Upper lobe of left lung (tissue), 6 donors: ENCODE results near the gene RAC3. TPM values are rescaled to one million over a fixed set of nuclear protein-coding genes. Genes with fewer than 3 reads are reported as not detected.

Experiments
- ATAC-seq, 2 donors: fragments of 200-7000 bp; cut with Tn5 transposase; one replicate each; pipeline ENCODE4 v1.9.1; 2022; ENCODE audit warnings: mild to moderate bottlenecking in 2 of 2, moderate library complexity in 2 of 2; ENCODE audit not compliant: low FRiP score in 2 of 2
- DNase-seq, 2 donors: peaks; one replicate each; pipeline ENCODE4 v3.0.0-alpha.2; 2019 to 2020
- H3K27ac ChIP-seq, 4 donors: fragments of 200-600 bp; sonication (generic); one replicate each; pipeline ENCODE4 v1.5.1; 2016 to 2019
- H3K27me3 ChIP-seq, 4 donors: fragments of 200-600 bp; sonication (generic); one replicate each; pipeline ENCODE4 v1.5.1; 2017 to 2019
- H3K36me3 ChIP-seq, 4 donors: fragments of 200-600 bp; sonication (generic); one replicate each; pipeline ENCODE4 v1.5.1; 2016 to 2019
- H3K4me1 ChIP-seq, 4 donors: fragments of 200-600 bp; sonication (generic); one replicate each; pipeline ENCODE4 v1.5.1; 2018 to 2019
- H3K4me3 ChIP-seq, 4 donors: fragments of 200-600 bp; sonication (generic); one replicate each; pipeline ENCODE4 v1.5.1; 2017 to 2019; ENCODE audit warnings: mild to moderate bottlenecking in 2 of 4, moderate library complexity in 1 of 4
- H3K9me3 ChIP-seq, 4 donors: fragments of 200-600 bp; sonication (generic); one replicate each; pipeline ENCODE4 v1.5.1; 2018 to 2019
- EP300 ChIP-seq, 4 donors: sonication (generic); formaldehyde crosslinking; IDR thresholded peaks; one replicate each; pipeline ENCODE4 v1.5.1; 2017; ENCODE audit warnings: antibody characterized with exemption in 4 of 4, control low read depth in 2 of 4
- POLR2A ChIP-seq, 4 donors: fragments of 450-650 bp; IDR thresholded peaks; one replicate each; pipeline ENCODE4 v1.5.1; 2016 to 2017; ENCODE audit warnings: antibody characterized with exemption in 4 of 4, mild to moderate bottlenecking in 2 of 4
- POLR2AphosphoS5 ChIP-seq, 2 donors: sonication (generic); formaldehyde crosslinking; IDR thresholded peaks; one replicate each; pipeline ENCODE4 v1.5.1; 2017; ENCODE audit warnings: antibody characterized with exemption in 2 of 2
- WGBS, 2 donors: methylation state at CpG; one replicate each; pipeline ENCODE4 v1.1.5; 2017 to 2018; 5-methylcytosine and 5-hydroxymethylcytosine counted together
- total RNA-seq, 6 donors: library from RNA; depleted of rRNA in 4 of 6; stranded (reverse); fragments of >200 nt in 4 of 6; gene quantifications; one replicate each; pipeline versions ENCODE4 v1.1.0 to v1.2.1, GENCODE V29; 2016 to 2021
- TF ChIP-seq, protein P1 (sequence below), 6 experiments: fragments of 450-650 bp in 4 of 6; fragments of 200-600 bp in 2 of 6; sonication (generic) in 2 of 6; IDR thresholded peaks; one replicate each; pipeline ENCODE4 v1.5.1; 2016 to 2019; ENCODE audit warnings: antibody characterized with exemption in 6 of 6
- donor health status: DM: no; HTN: no; CAD: no; lungs with moderate emphysema.
- donor health status: DM: no; HTN: yes; CAD: no; lungs with severe emphysema.

Gene RAC3
- total RNA-seq, 6 donors from 2014 or later = 3.0 to 12.6 (median 7.1) TPM

DNA sequence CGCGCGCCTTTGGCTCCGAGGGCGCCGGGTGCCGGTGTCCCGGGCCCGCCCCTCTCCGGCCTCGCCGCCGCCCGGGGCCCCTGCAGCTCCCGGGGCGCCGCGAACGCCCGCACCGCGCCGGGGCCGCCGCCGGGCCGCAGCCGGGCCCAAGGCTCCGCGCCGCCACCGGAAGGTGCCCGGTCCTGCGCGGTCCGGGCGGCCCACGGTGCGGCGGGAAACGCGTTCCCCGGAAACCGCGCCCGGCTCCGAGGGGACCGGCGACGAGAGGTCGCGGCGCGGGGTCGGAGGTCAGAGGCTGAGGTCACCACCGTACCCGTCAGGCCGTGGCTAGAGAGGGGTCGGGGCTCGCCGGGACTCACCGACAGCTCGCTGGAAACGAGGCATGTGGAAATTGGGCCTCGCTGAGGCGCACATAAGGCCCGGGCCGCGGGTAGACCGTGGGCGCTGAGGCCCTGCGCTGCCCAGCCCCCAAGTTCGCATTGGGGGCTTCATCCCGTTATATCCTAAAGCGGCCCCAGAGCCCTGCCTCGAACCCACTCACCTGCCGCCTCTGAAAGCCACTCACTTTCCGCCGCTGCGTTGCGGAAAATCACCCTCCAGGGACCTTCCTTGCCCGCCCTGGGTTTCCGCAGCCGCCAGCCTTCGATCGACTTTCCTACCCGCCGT is 34.3 kb downstream of the RAC3 start, which contains the start of gene DUS1L:
Gene DUS1L (minus strand): TSS at position 167 of the 666 bp plus-strand sequence. CDS start 745 bp downstream, outside the sequence.
- no peaks in the 10 kb centered on the region for H3K9me3 ChIP-seq
- ATAC-seq (peak; percentile 73 to 93), DNase-seq (peak in 1 of 2 donors; percentile 96)
- H3K27ac ChIP-seq = peak within 1 kb of the TSS; percentile 81 to 92 (median 86)
- peaks cover 22 to 34% (median 22%) of the 10 kb centered on the region in 4 donors for H3K4me1 ChIP-seq
- 28 to 62% methylated on average over 16 to 34 of the region's 88 CpGs for WGBS, 2 donors
- peak within 1 kb of the TSS; percentile 63 to 99 (median 77) for H3K4me3 ChIP-seq
- no peaks in the 10 kb centered on the region for H3K27me3 ChIP-seq
- TF ChIP-seq EP300 (IDR thresholded peaks at IDR 0.05) (no peak), POLR2AphosphoS5 (IDR thresholded peaks at IDR 0.05) (peak; percentile 64 to 71), POLR2A (IDR thresholded peaks at IDR 0.05) (peak in 1 of 4 donors; percentile 58)
- TF ChIP-seq, protein P1, sequence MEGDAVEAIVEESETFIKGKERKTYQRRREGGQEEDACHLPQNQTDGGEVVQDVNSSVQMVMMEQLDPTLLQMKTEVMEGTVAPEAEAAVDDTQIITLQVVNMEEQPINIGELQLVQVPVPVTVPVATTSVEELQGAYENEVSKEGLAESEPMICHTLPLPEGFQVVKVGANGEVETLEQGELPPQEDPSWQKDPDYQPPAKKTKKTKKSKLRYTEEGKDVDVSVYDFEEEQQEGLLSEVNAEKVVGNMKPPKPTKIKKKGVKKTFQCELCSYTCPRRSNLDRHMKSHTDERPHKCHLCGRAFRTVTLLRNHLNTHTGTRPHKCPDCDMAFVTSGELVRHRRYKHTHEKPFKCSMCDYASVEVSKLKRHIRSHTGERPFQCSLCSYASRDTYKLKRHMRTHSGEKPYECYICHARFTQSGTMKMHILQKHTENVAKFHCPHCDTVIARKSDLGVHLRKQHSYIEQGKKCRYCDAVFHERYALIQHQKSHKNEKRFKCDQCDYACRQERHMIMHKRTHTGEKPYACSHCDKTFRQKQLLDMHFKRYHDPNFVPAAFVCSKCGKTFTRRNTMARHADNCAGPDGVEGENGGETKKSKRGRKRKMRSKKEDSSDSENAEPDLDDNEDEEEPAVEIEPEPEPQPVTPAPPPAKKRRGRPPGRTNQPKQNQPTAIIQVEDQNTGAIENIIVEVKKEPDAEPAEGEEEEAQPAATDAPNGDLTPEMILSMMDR (IDR thresholded peaks at IDR 0.05) = peak in 2 of 6 experiments; percentile 6 to 27
- peaks cover 7 to 35% (median 27%) of the 10 kb centered on the region in 4 donors for H3K36me3 ChIP-seq

DNA sequence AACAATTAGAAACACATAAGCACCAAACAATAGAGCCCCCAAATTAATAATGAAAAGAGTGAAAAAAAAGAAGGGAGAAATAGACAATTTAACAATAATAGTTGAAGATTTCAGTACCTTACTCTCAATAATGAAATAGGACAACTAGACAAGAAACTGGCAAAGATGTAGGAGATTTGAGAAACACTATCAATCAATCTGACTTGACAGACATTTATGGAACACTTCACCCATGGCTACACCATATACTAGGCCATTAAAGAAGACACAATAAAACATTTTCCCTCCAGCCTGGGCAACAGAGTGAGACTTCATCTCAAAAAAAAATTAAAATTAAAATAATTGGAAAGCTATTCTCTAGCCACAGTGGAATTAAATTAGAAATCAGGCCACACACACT is 39.1 kb downstream of the RAC3 start:
- no peak for ATAC-seq
- DNase-seq = no peak
- Histone ChIP-seq H3K36me3 (no peaks in the 10 kb centered on the region), H3K4me3 (no peak overlapping the region), H3K9me3 (no peaks in the 10 kb centered on the region), H3K4me1 (peaks cover 7 to 11% (median 8%) of the 10 kb centered on the region in 4 donors), H3K27me3 (no peaks in the 10 kb centered on the region), H3K27ac (no peak overlapping the region)
- TF ChIP-seq, protein P1 (IDR thresholded peaks at IDR 0.05) = no peak
- TF ChIP-seq EP300 (IDR thresholded peaks at IDR 0.05) (no peak), POLR2AphosphoS5 (IDR thresholded peaks at IDR 0.05) (no peak), POLR2A (IDR thresholded peaks at IDR 0.05) (no peak)

DNA sequence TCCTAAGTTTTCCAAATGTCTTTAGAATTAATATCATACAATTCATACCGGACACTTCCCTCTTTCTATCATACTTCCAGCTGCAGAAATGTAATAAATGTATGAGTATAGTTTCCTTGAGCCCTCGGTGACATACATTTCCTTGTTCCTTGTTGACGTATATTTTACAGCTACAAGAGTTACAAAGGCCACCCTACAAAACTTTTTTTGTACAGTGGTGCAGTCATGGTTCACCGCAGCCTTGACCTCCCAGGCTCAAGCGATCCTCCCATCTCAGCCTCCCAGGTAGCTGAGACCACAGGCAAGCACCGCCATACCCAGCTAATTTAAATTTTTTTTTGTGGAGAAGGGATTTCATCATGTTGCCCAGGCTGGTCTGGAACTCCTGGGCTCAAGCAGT is 41.3 kb downstream of the RAC3 start:
- Histone ChIP-seq H3K27me3 (no peaks in the 10 kb centered on the region), H3K9me3 (no peaks in the 10 kb centered on the region), H3K27ac (no peak overlapping the region), H3K36me3 (peaks cover 0 to 3% (median 0%) of the 10 kb centered on the region in 4 donors), H3K4me3 (no peak overlapping the region), H3K4me1 (no peaks in the 10 kb centered on the region)
- DNase-seq (no peak), ATAC-seq (no peak)
- 77 to 81% methylated on average over 6 of the region's 6 CpGs for WGBS, 2 donors
- TF ChIP-seq EP300 (IDR thresholded peaks at IDR 0.05) (no peak), POLR2A (IDR thresholded peaks at IDR 0.05) (no peak), POLR2AphosphoS5 (IDR thresholded peaks at IDR 0.05) (no peak)
- TF ChIP-seq, protein P1 (IDR thresholded peaks at IDR 0.05) = no peak

DNA sequence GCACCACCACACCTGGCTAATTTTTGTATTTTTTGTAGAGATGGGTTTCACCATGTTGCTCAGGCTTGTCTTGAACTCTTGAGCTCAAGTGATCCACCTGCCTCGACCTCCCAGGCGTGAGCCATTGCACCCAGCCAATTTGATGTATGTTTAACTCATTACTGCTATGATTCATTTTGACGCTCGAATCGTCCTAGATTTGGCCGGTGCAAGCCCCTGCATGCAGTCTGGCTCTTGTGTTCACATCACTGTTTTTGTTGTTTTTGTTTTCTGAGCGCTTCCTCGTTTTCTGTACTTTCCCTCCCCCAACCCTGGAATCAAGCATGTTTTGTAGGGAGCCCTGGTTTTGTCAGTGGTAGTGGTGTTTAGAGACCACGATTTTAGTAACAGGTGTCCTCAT is 42.0 kb downstream of the RAC3 start:
- Histone ChIP-seq H3K9me3 (no peaks in the 10 kb centered on the region), H3K27ac (no peak overlapping the region), H3K4me3 (no peak overlapping the region), H3K27me3 (no peaks in the 10 kb centered on the region), H3K36me3 (peaks cover 0 to 8% (median 4%) of the 10 kb centered on the region in 4 donors), H3K4me1 (no peaks in the 10 kb centered on the region)
- TF ChIP-seq POLR2AphosphoS5 (IDR thresholded peaks at IDR 0.05) = no peak
- TF ChIP-seq POLR2A (IDR thresholded peaks at IDR 0.05) = no peak
- TF ChIP-seq, protein P1 (IDR thresholded peaks at IDR 0.05) = no peak
- TF ChIP-seq EP300 (IDR thresholded peaks at IDR 0.05) = no peak
- WGBS, 2 donors = 84 to 88% methylated on average over 9 of the region's 9 CpGs
- DNase-seq = no peak
- no peak for ATAC-seq
